ENCODE results near the gene DAPK2.
"Not testable (repeated sequence)": the region's sequence is repeated elsewhere in the genome, so short reads cannot be mapped to it uniquely, and the experiment has no call there.

DAPK2 gene

DNA sequence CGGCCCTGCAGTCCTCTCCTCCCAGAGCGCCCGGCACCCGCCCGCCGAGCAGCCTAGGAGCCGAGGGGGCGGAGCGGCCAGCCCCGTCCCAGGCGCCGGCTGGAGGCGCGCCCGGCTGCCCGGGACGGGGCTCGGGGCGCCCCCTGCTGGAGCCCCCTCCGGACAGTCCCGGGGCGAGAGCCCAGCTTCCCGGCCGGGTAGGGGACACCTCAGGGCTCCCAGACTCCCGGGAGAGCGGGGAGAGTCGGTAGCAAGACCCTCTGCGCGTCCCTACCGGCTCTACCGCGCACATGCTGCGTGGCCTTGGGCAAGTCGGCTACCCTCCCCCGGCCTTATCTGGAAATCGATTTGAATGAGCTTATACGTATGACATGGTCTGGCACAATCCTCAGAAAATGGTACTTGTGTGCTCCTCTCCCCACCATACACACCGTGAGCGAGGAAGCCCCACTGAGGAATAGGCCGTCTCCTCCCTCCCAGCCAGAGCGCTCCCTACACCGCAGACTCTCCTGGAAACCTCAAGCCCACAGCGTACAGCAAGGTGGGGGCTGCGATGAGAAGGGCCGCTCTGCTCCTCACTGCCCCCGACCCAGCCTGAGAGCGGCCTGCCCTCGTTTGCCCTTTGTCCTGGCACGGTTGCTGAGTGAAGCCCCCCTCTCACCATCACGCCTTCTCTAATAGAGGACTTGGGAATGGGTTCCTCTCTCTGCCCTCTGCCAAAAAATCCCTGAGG lies at the start of gene DAPK2:
DAPK2 (minus strand) TSS at position 65 of the 733 bp plus-strand sequence. CDS start 6,224 bp downstream, outside the sequence.
- DNase-seq (ENCODE audit: low read depth in 3 of 3, low spot score in 1 of 3) = peak; percentile 35 to 53 (median 47)

DNA sequence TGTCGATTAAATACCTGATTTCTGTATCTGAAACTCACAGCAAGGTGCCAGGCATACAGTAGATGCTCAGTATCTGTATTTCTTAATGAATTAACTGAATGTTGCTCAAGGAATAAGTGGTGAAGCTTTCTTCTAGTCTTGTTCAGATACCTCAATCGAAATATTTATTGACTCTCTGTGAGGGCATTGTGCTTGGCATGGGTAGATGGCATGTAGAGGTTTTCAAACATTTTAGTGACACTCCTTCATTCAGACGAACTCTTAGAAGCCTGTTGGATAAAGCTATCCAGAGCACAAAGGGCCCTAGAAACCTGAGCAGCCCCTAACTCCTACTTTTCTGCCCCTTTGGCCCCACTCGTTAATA lies 49.1 kb upstream of the DAPK2 start:
- no peak for DNase-seq (ENCODE audit: low read depth in 3 of 3, low spot score in 1 of 3)

DNA sequence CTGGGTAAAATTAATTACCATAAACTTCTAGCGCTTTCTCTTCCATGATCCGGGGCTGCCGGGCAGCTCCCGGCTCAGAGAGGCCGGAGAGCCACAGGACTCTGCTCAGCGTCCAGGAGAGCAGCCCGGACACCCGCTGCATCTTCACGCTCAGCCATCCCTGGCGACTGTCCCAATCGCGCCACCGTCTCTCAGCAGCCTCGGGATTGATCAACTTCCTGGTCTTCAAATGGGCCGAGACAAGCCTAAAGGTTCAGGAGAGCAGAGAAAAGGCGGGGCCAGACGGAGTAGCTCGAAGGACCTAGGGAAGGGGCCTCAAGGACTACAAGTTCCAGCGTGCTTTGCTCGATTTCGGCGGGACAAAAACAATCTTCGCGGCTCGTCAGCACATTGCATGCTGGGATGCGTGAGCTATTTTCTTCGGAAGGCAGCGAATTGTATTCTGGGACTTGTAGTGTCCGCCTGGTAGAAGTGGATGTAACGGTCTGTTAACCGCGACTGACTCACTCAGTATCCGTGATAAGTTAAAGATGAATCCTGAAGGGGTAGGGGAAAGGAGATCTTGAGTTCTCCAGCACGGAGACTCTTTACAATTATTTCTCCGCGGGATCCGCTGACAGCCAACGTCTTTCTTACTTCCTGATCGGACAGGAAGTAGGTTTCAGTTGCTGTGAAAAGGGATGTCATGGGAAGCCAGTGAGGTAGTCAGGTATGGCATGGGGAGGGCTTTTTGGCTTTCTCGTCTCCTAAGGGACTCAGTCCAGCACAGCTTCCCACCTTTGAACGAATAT lies 47.5 kb upstream of the DAPK2 start, which contains the start of gene CIAO2A:
CIAO2A (minus strand) TSS at position 212 of the 791 bp plus-strand sequence; CDS start at position 142, 70 bp downstream.
- DNase-seq (ENCODE audit: low read depth in 3 of 3, low spot score in 1 of 3) = peak; percentile 66 to 83 (median 78)

DNA sequence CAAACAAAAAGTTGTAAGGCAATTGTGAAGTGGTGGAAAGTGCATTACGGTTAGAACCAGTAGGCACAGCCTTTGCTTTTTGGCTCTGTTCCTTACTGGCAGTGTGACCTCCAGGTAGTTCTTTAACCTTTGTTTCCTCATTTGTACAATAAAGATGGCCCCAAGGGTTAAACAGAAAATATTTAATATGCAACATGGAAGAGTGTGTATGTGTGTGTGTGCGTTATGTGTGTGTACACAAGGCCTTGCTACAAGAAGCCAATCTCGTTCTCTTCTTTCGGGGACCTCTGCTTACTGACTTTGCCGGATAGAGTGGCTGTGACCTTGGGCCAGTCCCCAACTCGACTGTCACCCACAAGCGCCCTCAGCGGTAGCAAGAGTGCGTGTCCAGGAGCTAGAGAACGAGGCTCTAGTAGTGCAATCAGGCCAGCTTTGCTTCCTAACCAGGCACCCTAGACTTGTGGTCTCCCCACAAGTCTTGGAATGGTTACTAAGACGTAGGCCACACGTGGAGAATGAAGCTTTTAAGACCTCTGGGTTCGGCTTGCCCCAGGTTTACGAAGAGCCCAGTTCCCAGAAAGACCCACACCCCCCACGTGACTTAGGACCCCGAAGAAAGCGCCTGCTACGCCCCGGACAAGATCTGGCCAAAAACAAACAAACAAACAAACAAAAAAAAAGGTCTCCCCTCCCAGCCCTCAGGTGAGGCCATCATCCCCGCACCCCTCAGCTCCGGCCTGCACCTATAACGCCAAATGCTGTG lies 46.8 kb upstream of the DAPK2 start:
- DNase-seq (ENCODE audit: low read depth in 3 of 3, low spot score in 1 of 3) = peak in 1 of 3 donors; percentile 4

DNA sequence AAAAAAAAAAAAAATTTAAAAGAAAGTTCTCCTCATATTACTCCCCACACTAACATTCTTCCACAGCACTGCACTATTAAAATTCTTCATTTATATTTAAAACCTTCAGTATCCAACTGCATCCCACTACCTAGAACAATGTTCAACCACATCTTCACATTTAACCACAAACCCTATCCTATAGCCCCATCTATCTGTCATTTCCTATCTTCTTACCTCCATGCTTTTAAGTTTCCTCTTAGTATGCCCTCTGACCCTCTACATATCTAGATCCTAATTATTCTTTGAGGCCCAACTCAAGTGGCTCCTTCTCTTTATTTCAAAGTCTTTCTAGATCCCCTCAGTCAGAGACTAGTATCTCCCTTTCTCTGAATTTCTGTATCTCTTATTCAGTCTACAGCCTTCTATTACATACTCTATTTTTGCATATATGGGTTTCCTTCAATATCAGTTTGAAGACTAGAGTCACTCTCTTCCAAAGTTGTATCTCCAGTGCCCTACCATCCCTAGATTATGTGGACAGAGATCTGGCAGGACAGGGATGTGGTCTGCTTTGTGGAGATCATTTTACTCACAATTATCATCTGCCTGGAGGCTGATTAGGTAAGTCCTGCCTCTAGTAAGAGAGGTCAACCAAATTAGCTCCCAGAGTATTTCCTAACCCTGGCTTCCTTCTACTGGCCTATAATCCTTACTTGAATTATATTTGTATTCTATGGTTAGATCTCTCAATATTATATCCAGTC lies 46.0 kb upstream of the DAPK2 start:
- no peak for DNase-seq (ENCODE audit: low read depth in 3 of 3, low spot score in 1 of 3)

DNA sequence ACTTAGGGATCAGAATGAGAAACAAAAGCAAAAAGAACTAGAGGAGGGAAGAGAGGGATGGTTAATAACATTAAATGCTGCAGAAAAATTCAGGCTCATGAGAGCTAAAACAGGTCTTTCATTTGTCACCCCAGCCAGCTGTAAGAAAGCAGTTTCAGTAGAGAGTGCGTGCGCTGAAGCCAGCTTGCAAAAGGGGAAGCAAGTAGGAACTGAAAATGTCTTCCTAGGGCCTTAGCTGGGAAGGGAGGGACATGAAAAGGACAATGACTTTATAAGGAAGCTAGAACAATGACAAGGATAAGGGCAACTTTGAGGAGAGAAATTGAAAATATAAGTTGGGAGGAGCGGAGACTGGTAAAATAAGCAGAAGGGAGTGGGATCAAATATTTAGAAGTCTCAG lies 44.2 kb upstream of the DAPK2 start:
- DNase-seq (ENCODE audit: low read depth in 3 of 3, low spot score in 1 of 3) = no peak

DNA sequence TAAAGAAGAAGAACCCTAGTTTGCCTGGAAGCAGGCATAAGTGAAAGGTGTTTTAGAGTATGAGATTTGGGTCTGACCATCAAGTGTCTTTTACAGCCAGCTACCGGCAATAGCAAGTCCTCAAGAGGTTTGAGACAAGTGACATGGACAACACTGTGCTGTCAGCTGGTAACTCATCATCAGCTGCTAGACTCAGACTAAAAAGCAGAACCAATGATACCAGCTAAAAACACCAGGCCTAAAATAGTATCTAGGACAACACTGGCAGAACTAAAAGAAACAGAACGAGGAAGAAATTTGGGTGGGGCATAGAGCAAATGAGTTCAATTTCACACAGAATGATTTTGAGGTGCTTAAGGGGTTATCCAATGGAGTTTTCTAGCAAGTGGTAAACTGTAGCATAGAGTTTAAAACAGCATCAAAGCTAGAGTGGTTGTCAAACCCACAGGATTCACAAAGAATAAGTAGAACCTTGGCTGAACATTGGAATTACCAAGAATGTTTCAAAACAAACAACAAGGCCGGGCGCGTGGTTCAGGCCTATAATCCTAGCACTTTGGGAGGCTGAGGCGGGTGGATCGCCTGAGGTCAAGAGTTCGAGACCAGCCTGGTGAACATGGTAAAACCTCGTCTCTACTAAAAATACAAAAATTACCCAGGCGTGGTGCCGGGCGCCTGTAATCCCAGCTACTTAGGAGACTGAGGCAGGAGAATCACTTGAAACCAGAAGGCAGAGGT lies 43.4 kb upstream of the DAPK2 start:
- DNase-seq (ENCODE audit: low read depth in 3 of 3, low spot score in 1 of 3) = no peak

DNA sequence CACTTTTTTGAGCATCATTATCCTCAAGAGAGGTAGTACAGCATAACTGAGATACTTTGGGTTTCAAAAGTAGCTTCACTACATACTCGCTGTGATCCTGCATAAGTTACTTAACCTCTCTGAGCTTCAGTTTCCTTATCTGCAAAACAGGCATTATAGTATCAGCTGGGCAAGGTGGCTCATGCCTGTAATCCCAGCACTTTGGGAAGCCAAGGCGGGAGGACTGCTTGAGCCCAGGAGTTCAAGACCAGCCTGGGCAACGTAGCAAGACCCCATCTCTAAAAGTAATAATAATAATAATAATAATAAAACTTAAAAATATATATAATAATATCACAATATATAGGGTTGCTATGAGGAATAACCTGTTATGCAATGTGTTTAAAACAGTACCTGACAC lies 36.5 kb upstream of the DAPK2 start:
- no peak for DNase-seq (ENCODE audit: low read depth in 3 of 3, low spot score in 1 of 3)

DNA sequence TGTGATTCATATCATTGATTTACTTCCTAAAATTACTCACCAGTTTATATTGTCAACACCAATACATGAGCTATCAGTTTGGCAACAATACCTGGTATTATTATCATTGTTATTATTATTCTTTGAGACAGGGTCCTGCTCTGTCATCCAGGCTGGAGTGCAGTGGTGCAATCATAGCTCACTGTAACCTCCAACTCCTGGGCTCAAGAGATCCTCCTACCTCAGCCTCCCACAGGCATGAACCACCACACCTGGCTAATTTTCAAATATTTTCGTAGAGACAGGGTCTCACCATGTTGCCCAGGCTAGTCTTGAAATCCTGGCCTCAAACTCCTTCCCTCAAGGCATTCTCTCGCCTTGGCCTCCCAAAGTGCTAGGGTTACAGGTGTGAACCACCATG lies 27.2 kb upstream of the DAPK2 start:
- DNase-seq (ENCODE audit: low read depth in 3 of 3, low spot score in 1 of 3) = not testable (repeated sequence)

DNA sequence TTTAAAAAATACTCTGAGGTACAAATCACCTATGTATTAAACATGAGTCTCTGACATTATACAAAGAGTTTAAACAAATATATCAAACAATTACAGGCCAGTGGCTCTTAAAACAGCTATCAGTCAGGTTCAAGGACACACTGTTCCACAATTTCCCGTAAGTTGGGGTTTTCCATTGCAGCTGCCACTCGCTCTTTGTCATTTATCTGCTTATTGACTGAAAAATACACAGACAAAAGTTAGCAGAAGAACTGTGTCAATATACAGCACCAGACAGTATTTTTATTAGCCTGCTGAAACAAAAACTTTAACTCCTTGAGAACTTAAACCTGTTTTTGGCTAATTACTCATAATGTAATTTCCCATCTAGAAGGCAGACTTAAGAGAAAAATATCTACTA lies 26.5 kb upstream of the DAPK2 start:
- DNase-seq (ENCODE audit: low read depth in 3 of 3, low spot score in 1 of 3) = no peak

DNA sequence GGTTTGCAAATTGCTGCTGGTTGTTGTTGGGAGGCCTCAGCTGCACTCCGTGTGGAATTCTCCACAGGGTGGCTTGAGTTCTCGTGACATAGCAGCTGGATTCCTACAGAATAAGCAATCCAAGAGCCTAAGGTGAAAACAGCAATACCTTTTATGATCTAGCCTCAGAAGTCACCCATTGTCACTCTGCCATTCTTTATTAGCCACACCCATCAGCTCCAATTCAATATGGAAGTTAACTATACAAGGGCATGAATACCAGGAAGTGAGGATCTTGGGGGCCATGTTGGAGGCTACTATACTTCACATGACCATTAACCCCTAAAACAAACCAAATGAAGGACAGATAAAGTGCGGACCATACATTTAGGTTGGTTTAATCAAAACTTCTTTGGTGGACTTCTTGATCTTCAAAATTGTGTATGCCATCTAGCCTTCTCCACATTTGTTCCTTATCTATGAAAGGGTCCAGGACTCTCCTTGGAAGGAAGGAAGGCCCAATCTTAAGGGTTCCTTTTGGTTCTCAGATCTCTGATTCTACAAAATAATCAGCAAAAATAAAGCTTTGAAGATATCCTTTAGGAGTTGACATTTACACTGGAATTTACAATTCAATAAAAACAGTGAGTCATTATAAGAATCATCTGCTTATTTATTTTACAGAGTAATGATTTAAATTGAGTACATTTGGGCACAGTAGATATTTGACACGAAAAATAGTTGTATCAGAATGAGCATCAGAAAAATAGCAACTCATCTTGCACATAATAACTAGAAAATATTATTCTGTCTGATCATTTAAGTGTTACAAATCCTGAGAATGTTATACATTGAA lies 25.9 kb upstream of the DAPK2 start:
- DNase-seq (ENCODE audit: low read depth in 3 of 3, low spot score in 1 of 3) = no peak

DNA sequence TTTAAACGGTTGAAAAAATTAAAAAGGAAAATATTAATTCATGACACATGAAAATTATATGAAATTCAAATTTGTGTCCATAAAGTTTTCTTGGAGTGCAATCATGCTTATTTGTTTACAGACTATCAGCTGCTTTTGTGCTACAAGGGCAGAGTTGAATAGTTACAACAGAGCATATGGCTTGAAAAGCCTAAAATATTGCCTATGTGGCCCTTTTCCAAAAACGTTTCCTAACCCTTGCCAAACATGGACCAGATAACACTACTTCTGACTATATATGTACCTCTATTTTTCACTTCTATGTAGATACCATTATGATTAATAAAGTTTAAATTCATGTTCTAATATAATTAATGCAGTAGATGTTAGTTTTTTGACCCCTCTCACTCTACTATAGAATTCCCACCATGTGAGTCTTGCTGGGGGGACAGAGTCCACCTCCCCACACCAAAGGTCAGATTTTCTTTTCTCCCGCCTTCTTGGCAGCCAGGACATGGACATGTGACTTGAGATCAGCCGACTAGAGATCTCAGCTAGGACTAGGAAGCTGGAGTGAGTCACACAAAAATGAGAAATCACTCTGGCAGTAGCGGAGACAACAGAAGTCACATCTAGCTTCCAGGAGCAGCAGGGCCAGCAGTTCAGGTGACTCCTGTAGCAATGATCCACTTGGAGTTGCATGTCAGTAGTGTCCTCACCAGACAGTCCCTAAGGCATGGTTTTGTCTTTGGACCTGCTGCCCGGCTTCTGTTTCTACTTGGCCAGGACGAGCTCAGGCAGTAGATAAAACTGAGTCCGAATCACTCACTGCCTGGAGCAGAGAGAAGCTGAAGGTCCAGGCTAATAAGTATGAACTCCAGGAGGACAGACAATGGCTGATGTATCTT lies 24.9 kb upstream of the DAPK2 start:
- DNase-seq (ENCODE audit: low read depth in 3 of 3, low spot score in 1 of 3) = no peak

DNA sequence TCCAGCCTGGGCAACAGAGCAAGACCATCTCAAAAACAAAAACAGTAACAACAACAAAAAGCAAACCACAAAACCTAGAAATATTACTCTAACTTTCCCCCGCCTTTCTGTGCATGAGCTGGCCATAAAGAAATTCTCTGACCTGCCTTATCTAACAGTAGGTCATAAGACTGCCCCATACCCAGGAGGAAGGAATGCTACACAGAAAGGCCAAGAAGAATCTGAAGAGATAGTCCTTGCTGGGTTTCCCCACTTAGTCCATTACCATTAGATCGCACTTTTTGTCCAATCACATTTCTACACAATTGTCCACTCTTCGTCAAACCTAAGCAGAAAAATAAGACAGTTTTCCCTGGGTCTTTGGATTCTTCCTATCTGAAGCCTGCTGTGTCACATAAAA lies 23.8 kb upstream of the DAPK2 start:
- DNase-seq (ENCODE audit: low read depth in 3 of 3, low spot score in 1 of 3) = no peak

DNA sequence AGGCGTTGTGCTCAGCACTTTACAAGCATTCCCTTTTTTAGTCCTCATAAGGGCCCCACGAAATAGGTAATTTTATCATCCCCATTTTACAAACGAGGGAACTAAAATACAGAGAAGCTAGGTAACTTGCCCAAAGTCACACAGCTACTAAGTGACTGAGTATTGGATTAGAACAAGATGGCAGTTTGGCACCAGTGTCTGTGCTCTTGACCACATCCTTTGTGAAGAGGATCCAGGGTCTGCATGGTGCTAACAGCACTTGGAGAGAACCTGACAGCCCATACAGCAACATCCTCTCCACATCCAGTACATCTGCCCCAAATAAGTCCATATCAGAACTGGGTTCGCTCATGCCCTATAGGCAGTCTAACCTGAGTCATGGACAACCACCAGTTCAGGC lies 21.8 kb upstream of the DAPK2 start:
- no peak for DNase-seq (ENCODE audit: low read depth in 3 of 3, low spot score in 1 of 3)

DNA sequence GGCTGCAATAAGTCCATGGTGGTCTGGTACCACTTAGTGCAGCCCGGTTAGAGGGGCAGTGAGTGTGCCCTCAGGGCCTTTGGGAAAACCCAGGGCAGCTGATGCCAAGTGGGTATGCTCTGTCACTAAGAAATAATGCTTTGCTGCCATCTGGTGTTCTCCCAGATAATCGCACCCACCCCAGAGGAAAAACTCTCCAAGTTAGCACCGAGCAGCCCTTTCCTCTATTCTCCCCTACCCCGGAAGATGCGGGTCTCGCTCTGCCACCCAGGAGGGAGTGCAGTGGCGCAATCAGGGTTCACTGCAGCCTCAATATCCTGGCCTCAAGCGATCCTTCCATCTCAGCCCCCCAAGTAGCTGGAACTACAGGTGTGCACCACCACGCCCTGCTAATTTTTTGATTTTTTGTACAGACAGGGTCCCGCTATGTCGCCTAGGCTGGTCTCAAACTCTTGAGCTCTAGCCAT lies 21.3 kb upstream of the DAPK2 start:
- peak; percentile 33 to 56 (median 52) for DNase-seq (ENCODE audit: low read depth in 3 of 3, low spot score in 1 of 3)

DNA sequence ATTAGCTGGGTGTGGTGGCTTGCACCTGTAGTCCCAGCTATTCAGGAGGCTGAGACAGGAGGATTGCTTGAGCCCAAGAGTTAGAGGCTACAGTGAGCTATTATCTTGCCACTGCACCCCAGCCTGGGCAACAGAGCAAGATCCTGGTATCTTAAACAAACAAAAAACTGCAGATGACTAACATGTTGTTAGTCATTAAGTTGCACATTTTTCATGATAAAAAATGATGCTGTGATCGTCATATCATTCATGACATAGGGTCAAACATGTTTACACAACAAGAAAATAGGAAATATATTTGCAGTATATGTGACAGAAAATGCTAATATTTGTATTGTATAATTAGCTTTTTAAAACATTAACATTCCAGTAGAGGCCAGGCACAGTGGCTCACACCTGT lies 20.2 kb upstream of the DAPK2 start:
- no peak for DNase-seq (ENCODE audit: low read depth in 3 of 3, low spot score in 1 of 3)

DNA sequence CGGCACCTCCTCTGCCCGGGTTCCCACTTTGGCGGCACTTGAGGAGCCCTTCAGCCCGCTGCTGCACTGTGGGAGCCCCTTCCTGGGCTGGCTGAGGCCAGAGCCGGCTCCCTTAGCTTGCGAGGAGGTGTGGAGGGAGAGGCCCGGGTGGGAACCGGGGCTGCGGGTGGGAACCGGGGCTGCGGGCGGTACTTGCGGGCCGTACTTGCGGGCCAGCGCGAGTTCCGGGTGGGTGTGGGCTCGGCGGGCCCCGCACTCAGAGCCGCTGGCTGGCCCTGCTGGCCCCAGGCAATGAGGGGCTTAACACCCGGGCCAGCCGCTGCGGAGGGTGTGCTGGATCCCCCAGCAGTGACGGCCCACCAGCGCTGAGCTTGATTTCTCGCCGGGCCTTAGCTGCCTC lies 14.4 kb upstream of the DAPK2 start:
- no peak for DNase-seq (ENCODE audit: low read depth in 3 of 3, low spot score in 1 of 3)

DNA sequence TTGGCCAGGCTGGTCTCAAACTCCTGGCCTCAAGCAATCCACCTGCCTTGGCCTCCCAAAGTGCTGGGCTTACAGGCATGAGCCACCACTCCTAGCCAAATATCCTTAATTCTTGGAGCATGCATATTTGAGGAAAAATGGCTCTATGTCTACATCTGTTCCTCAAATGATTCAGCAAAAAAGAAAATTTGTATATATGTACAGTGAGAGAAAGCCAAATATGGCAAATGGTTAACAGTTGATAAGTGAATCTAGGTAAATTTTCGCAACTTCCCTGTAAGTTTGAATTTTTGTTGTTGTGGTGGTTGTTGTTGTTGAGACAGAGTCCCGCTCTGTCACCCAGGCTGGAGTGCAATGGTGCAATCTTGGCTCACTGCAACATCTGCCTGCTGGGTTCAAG lies 12.8 kb upstream of the DAPK2 start:
- DNase-seq (ENCODE audit: low read depth in 3 of 3, low spot score in 1 of 3) = not testable (repeated sequence)

Data from stimulated activated CD4-positive, alpha-beta T cell treated with anti-CD3 and anti-CD28 coated beads, TNF-alpha, amount 100 ng/mL, for 1 hour (primary cell).